GM23338 (cell line): Measurements from ENCODE around the gene RABGAP1L. TPM values are rescaled to one million over a fixed set of nuclear protein-coding genes. Genes with fewer than 3 reads are reported as not detected.

Source experiments
- ATAC-seq: fragments of 200-7000 bp; cut with Tn5 transposase; 3 replicates; pipeline ENCODE4 v1.9.1; 2020
- DNase-seq: peaks from one replicate; pipeline ENCODE4 v3.0.0-alpha.2; 2015; ENCODE audit warnings: low spot score
- H2AFZ ChIP-seq: fragments of 200-600 bp; sonication (generic); 2 replicates; pipeline ENCODE4 v1.8.0; 2016; ENCODE audit warnings: antibody characterized with exemption, mild to moderate bottlenecking, moderate library complexity
- H3F3A ChIP-seq: fragments of 200-600 bp; sonication (generic); replicated peaks from 2 replicates; pipeline ENCODE4 v1.8.0; 2017; ENCODE audit warnings: antibody characterized with exemption, mixed run types, low read depth
- H3K27ac ChIP-seq: fragments of 200-600 bp; sonication (generic); 2 replicates; pipeline ENCODE4 v1.6.1; 2016; ENCODE audit warnings: low read depth
- H3K27me3 ChIP-seq: fragments of 200-600 bp; sonication (generic); 2 replicates; pipeline ENCODE4 v1.8.0; 2016; ENCODE audit warnings: mild to moderate bottlenecking, mixed run types, moderate library complexity; ENCODE audit not compliant: insufficient read depth
- H3K36me3 ChIP-seq: fragments of 200-600 bp; sonication (generic); 2 replicates; pipeline ENCODE4 v1.8.0; 2016; ENCODE audit warnings: mild to moderate bottlenecking; ENCODE audit not compliant: insufficient read depth
- H3K4me1 ChIP-seq: fragments of 200-600 bp; sonication (generic); 2 replicates; pipeline ENCODE4 v1.8.0; 2016; ENCODE audit warnings: mild to moderate bottlenecking, moderate library complexity; ENCODE audit not compliant: insufficient read depth
- H3K4me2 ChIP-seq: fragments of 200-600 bp; sonication (generic); 2 replicates; pipeline ENCODE4 v1.7.1; 2017; ENCODE audit warnings: mixed run types
- H3K4me3 ChIP-seq: fragments of 200-600 bp; sonication (generic); 2 replicates; pipeline ENCODE4 v1.6.1; 2016; ENCODE audit warnings: mixed run types
- H3K79me2 ChIP-seq: fragments of 200-600 bp; sonication (generic); replicated peaks from 2 replicates; pipeline ENCODE4 v1.8.0; 2017; ENCODE audit warnings: mild to moderate bottlenecking; ENCODE audit not compliant: insufficient read depth
- H3K9me2 ChIP-seq: fragments of 200-600 bp; sonication (generic); 2 replicates; pipeline ENCODE4 v1.8.0; 2017; ENCODE audit not compliant: insufficient read depth
- H4K20me1 ChIP-seq: fragments of 200-600 bp; sonication (generic); replicated peaks from 2 replicates; pipeline ENCODE4 v1.8.0; 2017; ENCODE audit warnings: mild to moderate bottlenecking; ENCODE audit not compliant: insufficient read depth
- H3K27ac Mint-ChIP-seq: 2 replicates; pipeline ENCODE4 v1.8.0; 2020; ENCODE audit warnings: inconsistent platforms, mild to moderate bottlenecking, moderate library complexity, mixed read lengths
- H3K27me3 Mint-ChIP-seq: 3 replicates; pipeline ENCODE4 v1.8.0; 2022; ENCODE audit warnings: low read depth, mild to moderate bottlenecking, moderate library complexity, mixed read lengths, inconsistent platforms; ENCODE audit not compliant: insufficient read depth, poor library complexity
- H3K36me3 Mint-ChIP-seq: 3 replicates; pipeline ENCODE4 v1.8.0; 2021; ENCODE audit warnings: low read depth, mild to moderate bottlenecking, inconsistent platforms, moderate library complexity, mixed read lengths
- H3K4me1 Mint-ChIP-seq: 3 replicates; pipeline ENCODE4 v1.8.0; 2020; ENCODE audit warnings: mild to moderate bottlenecking, inconsistent platforms, mixed read lengths
- H3K4me3 Mint-ChIP-seq: 3 replicates; pipeline ENCODE4 v1.8.0; 2021; ENCODE audit warnings: moderate library complexity, mild to moderate bottlenecking, inconsistent platforms, mixed read lengths
- H3K9me3 Mint-ChIP-seq: 3 replicates; pipeline ENCODE4 v1.8.0; 2020; ENCODE audit warnings: moderate library complexity, mild to moderate bottlenecking, inconsistent platforms, mixed read lengths
- EZH2 ChIP-seq: fragments of 200-600 bp; sonication (generic); IDR thresholded peaks from one replicate; pipeline ENCODE4 v1.8.0; 2017; ENCODE audit warnings: antibody characterized with exemption, mild to moderate bottlenecking, low read depth; ENCODE audit not compliant: unreplicated experiment
- EZH2phosphoT487 ChIP-seq: fragments of 200-600 bp; sonication (generic); IDR thresholded peaks from one replicate; pipeline ENCODE4 v1.8.1; 2018; ENCODE audit warnings: antibody characterized with exemption; ENCODE audit not compliant: unreplicated experiment
- JUNB ChIP-seq: IDR thresholded peaks from one replicate; pipeline ENCODE4 v1.6.1; 2016; ENCODE audit warnings: antibody characterized with exemption; ENCODE audit not compliant: unreplicated experiment
- NANOG ChIP-seq: IDR thresholded peaks from 2 replicates; pipeline ENCODE4 v1.6.1; 2016; ENCODE audit warnings: antibody characterized with exemption, borderline replicate concordance
- POLR2AphosphoS5 ChIP-seq: IDR thresholded peaks from 2 replicates; pipeline ENCODE4 v1.6.1; 2016; ENCODE audit warnings: antibody characterized with exemption, low read depth
- ZNF114 ChIP-seq: fragments of 250-450 bp; sonication (Bioruptor Pico); IDR thresholded peaks from 2 replicates; pipeline ENCODE4 v1.5.0; 2020; ENCODE audit warnings: mild to moderate bottlenecking, moderate library complexity
- ZNF331 ChIP-seq: fragments of 250-450 bp; sonication (Bioruptor Pico); IDR thresholded peaks from 2 replicates; pipeline ENCODE4 v1.5.0; 2020; ENCODE audit warnings: low read depth, mild to moderate bottlenecking, moderate library complexity
- polyA plus RNA-seq: library from polyadenylated mRNA; unstranded; fragments of >200 nt; fragmentation: Nextera tagmentation; extraction: Ambion mirVana; gene quantifications from 2 replicates; pipeline ENCODE4 v1.2.1, GENCODE V29; 2016
- total RNA-seq: library from RNA; depleted of rRNA; stranded (reverse); fragments of >200 nt; shearing (Covaris generic); gene quantifications from 2 replicates; pipeline ENCODE4 v1.2.3, GENCODE V29; 2014
- TF ChIP-seq, protein P1 (sequence below): IDR thresholded peaks from 2 replicates; pipeline ENCODE4 v1.6.1; 2016; ENCODE audit warnings: antibody characterized with exemption
- TF ChIP-seq, protein P2 (sequence below), 2 experiments: fragments of 200-600 bp in 1 of 2; sonication (generic) in 1 of 2; conservative IDR thresholded peaks; 2 replicates each; pipeline versions ENCODE4 v1.5.1 to v1.6.1; 2016 to 2017; ENCODE audit warnings: antibody characterized with exemption in 2 of 2, low read depth in 2 of 2, mild to moderate bottlenecking in 2 of 2, moderate library complexity in 1 of 2

RABGAP1L gene
- total and polyA plus RNA-seq, 2 experiments from 2014 or later, result 83.2 to 136 TPM

DNA sequence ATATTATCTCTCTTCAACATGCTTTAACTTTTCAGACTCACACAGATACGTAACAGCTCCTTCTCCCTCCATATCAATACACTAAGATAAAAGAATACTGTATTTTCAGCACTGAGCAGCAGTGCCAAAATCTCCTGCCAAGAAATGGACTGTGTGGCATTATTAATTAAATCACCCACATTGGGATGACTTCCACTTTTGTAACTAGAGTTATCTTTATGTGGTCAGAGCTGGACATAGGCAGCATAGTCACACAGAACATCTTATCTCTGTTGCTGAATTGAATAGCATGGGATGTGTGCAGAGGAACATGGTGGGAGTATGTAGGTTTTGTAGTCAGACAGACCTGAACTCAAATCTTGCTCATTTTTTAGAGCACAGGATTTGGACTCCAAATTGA lies 799.1 kb downstream of the RABGAP1L start:
- H3K4me2 ChIP-seq, result no peak overlapping the region
- H3K27me3 ChIP-seq, result no peaks in the 10 kb centered on the region
- Mint-ChIP-seq H3K27ac (no peak overlapping the region), H3K27me3 (no peaks in the 10 kb centered on the region), H3K36me3 (peaks cover 41% of the 10 kb centered on the region; the same call in 2 of the 3 replicates), H3K4me1 (peaks cover 16% of the 10 kb centered on the region), H3K4me3 (no peak overlapping the region), H3K9me3 (no peaks in the 10 kb centered on the region)
- no peaks in the 10 kb centered on the region; the same call in 1 of the 2 replicates for H3K4me1 ChIP-seq
- TF ChIP-seq ZNF331 (CRISPR knock-in tag) (no peak), EZH2phosphoT487 (no peak), NANOG (no peak)
- H3K36me3 ChIP-seq, result peaks cover 10% of the 10 kb centered on the region; the same call in 1 of the 2 replicates
- H3K79me2 ChIP-seq, result peaks cover 30% of the 10 kb centered on the region
- no peak overlapping the region for H3K27ac ChIP-seq
- no peak overlapping the region for H3K4me3 ChIP-seq
- H3K9me2 ChIP-seq, result no peaks in the 10 kb centered on the region
- no peak overlapping the region for H2AFZ ChIP-seq
- H4K20me1 ChIP-seq, result peaks cover 16% of the 10 kb centered on the region
- no peaks in the 10 kb centered on the region for H3F3A ChIP-seq
- ATAC-seq, result no peak
- no peak for DNase-seq

DNA sequence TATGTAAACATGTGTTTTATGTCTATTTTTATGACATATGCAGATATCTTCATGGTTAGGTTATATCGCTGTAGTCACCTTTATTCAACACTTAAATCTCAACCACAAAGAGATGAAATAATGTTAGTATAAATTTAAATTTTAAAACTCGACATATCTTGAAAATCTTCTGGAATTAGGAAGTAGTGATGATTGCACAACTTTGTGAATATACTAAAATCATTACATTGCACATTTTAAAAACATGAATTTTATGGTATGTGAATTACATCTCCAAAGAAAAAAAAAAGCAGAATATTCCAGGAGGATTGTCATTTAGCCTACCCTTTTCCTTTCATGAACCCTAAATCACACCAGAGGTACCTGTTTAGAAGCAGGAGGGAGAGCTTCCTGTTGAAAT lies 801.0 kb downstream of the RABGAP1L start:
- no peaks in the 10 kb centered on the region for H3F3A ChIP-seq
- no peak overlapping the region for H3K27ac ChIP-seq
- H3K79me2 ChIP-seq, result peaks cover 13% of the 10 kb centered on the region
- Mint-ChIP-seq H3K27me3 (no peaks in the 10 kb centered on the region), H3K9me3 (no peaks in the 10 kb centered on the region), H3K4me1 (peaks cover 23% of the 10 kb centered on the region), H3K36me3 (peaks cover 41% of the 10 kb centered on the region; the same call in 2 of the 3 replicates), H3K4me3 (no peak overlapping the region), H3K27ac (no peak overlapping the region)
- H4K20me1 ChIP-seq, result peaks cover 14% of the 10 kb centered on the region
- H3K4me2 ChIP-seq, result no peak overlapping the region
- H2AFZ ChIP-seq, result no peak overlapping the region
- peaks cover 11% of the 10 kb centered on the region; the same call in 1 of the 2 replicates for H3K4me1 ChIP-seq
- no peak overlapping the region for H3K4me3 ChIP-seq
- H3K9me2 ChIP-seq, result no peaks in the 10 kb centered on the region
- DNase-seq (no peak), ATAC-seq (no peak)
- no peak for TF ChIP-seq POLR2AphosphoS5
- TF ChIP-seq, protein P1, sequence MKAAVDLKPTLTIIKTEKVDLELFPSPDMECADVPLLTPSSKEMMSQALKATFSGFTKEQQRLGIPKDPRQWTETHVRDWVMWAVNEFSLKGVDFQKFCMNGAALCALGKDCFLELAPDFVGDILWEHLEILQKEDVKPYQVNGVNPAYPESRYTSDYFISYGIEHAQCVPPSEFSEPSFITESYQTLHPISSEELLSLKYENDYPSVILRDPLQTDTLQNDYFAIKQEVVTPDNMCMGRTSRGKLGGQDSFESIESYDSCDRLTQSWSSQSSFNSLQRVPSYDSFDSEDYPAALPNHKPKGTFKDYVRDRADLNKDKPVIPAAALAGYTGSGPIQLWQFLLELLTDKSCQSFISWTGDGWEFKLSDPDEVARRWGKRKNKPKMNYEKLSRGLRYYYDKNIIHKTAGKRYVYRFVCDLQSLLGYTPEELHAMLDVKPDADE, result no peak
- no peak for TF ChIP-seq ZNF114 (CRISPR knock-in tag)
- TF ChIP-seq ZNF331 (CRISPR knock-in tag), result no peak
- TF ChIP-seq JUNB, result no peak
- no peak for TF ChIP-seq EZH2phosphoT487
- TF ChIP-seq, protein P2, sequence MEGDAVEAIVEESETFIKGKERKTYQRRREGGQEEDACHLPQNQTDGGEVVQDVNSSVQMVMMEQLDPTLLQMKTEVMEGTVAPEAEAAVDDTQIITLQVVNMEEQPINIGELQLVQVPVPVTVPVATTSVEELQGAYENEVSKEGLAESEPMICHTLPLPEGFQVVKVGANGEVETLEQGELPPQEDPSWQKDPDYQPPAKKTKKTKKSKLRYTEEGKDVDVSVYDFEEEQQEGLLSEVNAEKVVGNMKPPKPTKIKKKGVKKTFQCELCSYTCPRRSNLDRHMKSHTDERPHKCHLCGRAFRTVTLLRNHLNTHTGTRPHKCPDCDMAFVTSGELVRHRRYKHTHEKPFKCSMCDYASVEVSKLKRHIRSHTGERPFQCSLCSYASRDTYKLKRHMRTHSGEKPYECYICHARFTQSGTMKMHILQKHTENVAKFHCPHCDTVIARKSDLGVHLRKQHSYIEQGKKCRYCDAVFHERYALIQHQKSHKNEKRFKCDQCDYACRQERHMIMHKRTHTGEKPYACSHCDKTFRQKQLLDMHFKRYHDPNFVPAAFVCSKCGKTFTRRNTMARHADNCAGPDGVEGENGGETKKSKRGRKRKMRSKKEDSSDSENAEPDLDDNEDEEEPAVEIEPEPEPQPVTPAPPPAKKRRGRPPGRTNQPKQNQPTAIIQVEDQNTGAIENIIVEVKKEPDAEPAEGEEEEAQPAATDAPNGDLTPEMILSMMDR (conservative IDR thresholded peaks at IDR 0.05; ENCODE audit: low read depth in 2 of 2), result no peak
- TF ChIP-seq EZH2, result no peak
- H3K27me3 ChIP-seq, result no peaks in the 10 kb centered on the region
- peaks cover 10% of the 10 kb centered on the region; the same call in 1 of the 2 replicates for H3K36me3 ChIP-seq
